CD4-positive, alpha-beta memory T cell (primary cell): Measurements from ENCODE around the gene OSBP2. TPM values are rescaled to one million over a fixed set of nuclear protein-coding genes. Genes with fewer than 3 reads are reported as not detected.
"Not testable (repeated sequence)": the region's sequence is repeated elsewhere in the genome, so short reads cannot be mapped to it uniquely, and the experiment has no call there.

Source experiments
- CTCF ChIA-PET: fragments of 350-600 bp; sonication (Branson Sonifier 250); formaldehyde crosslinking; loops from one replicate; lab custom pipeline; 2021; ENCODE audit warnings: inconsistent platforms; ENCODE audit not compliant: partially characterized antibody; lab: Charles Lee
- POLR2A ChIA-PET: fragments of 350-600 bp; sonication (Branson Sonifier 250); formaldehyde crosslinking; loops from one replicate; lab custom pipeline; 2021; ENCODE audit not compliant: partially characterized antibody; lab: Charles Lee
- DNase-seq, 5 donors: peaks; one replicate each; pipeline versions ENCODE4 v3.0.0 to v3.0.0-alpha.2; 2020 to 2022; ENCODE audit warnings: mixed read lengths in 1 of 5
- H3K27ac ChIP-seq: one replicate; pipeline ENCODE4 v1.7.0; 2013; ENCODE audit warnings: low read depth, low read length
- H3K27me3 ChIP-seq: 2 replicates; pipeline ENCODE4 v1.7.0; 2013; ENCODE audit warnings: mild to moderate bottlenecking, low read length, moderate library complexity; ENCODE audit not compliant: insufficient read depth
- H3K36me3 ChIP-seq: 2 replicates; pipeline ENCODE4 v1.7.0; 2013; ENCODE audit warnings: mild to moderate bottlenecking, low read length, moderate library complexity; ENCODE audit not compliant: insufficient read depth
- H3K4me1 ChIP-seq: 2 replicates; pipeline ENCODE4 v1.7.0; 2013; ENCODE audit warnings: mild to moderate bottlenecking, low read length, moderate library complexity; ENCODE audit not compliant: insufficient read depth
- H3K4me3 ChIP-seq, 2 donors: one replicate each; pipeline ENCODE4 v1.7.0; 2013; ENCODE audit warnings: low read length in 2 of 2, mild to moderate bottlenecking in 1 of 2
- H3K9me3 ChIP-seq, 2 donors: one replicate each; pipeline ENCODE4 v1.7.0; 2013; ENCODE audit warnings: low read length in 2 of 2, control low read depth in 1 of 2; ENCODE audit not compliant: control insufficient read depth in 1 of 2
- H3K27ac Mint-ChIP-seq, 7 donors: one replicate each; pipeline ENCODE4 v1.8.0; 2020 to 2021; ENCODE audit warnings: mixed read lengths in 7 of 7, mild to moderate bottlenecking in 6 of 7, inconsistent platforms in 3 of 7, moderate library complexity in 3 of 7
- H3K27me3 Mint-ChIP-seq, 2 donors: one replicate each; pipeline ENCODE4 v1.8.0; 2020 to 2021; ENCODE audit warnings: mixed read lengths in 2 of 2
- H3K36me3 Mint-ChIP-seq, 2 donors: one replicate each; pipeline ENCODE4 v1.8.0; 2020 to 2021; ENCODE audit warnings: mixed read lengths in 2 of 2, inconsistent platforms in 1 of 2, mild to moderate bottlenecking in 1 of 2
- H3K4me1 Mint-ChIP-seq, 4 donors: one replicate each; pipeline ENCODE4 v1.8.0; 2020 to 2021; ENCODE audit warnings: mixed read lengths in 4 of 4, mild to moderate bottlenecking in 1 of 4
- H3K4me3 Mint-ChIP-seq, 8 donors: one replicate each; pipeline ENCODE4 v1.8.0; 2020 to 2021; ENCODE audit warnings: mixed read lengths in 8 of 8, mild to moderate bottlenecking in 7 of 8, moderate library complexity in 6 of 8, inconsistent platforms in 3 of 8
- H3K9me3 Mint-ChIP-seq, 8 donors: one replicate each; pipeline ENCODE4 v1.8.0; 2020 to 2021; ENCODE audit warnings: mixed read lengths in 8 of 8, mild to moderate bottlenecking in 5 of 8, inconsistent platforms in 3 of 8, moderate library complexity in 1 of 8
- intact Hi-C: fragments of 100-400 bp; cut with micrococcal nuclease; formaldehyde crosslinking; loops from one replicate; pipeline ENCODE4 v1.15.1; 2023
- polyA plus RNA-seq, 2 donors: library from polyadenylated mRNA; unstranded; fragments of 300-500 nt; fragmentation: Illumina TruSeq; gene quantifications; one replicate each; pipeline ENCODE4 v1.2.3, GENCODE V29; 2021
- total RNA-seq, 2 experiments: library from RNA; stranded (reverse); gene quantifications; one replicate each; pipeline ENCODE4 v1.2.3, GENCODE V29; 2021

OSBP2 gene
- total and polyA plus RNA-seq, 4 experiments from 2014 or later = 0.39 to 1.3 (median 0.74) TPM

- no peaks in the 10 kb centered on the region for H3K4me1 Mint-ChIP-seq
- H3K27me3 Mint-ChIP-seq = peaks cover 0 to 2% of the 10 kb centered on the region in 2 donors
- H3K36me3 Mint-ChIP-seq = no peaks in the 10 kb centered on the region
- no peak overlapping the region for H3K27ac Mint-ChIP-seq
- intact Hi-C loops = no loop called here
- POLR2A ChIA-PET = no interaction called here
- no peaks in the 10 kb centered on the region for H3K9me3 ChIP-seq
- H3K4me3 ChIP-seq = no peak overlapping the region
- no peak overlapping the region for H3K27ac ChIP-seq
- CTCF ChIA-PET = no interaction called here
- H3K36me3 ChIP-seq = no peaks in the 10 kb centered on the region
- H3K27me3 ChIP-seq = no peaks in the 10 kb centered on the region
- DNase-seq = no peak
- H3K4me1 ChIP-seq = no peaks in the 10 kb centered on the region
- H3K9me3 Mint-ChIP-seq = no peaks in the 10 kb centered on the region
- H3K4me3 Mint-ChIP-seq = no peak overlapping the region
These were observed 79.2 kb downstream of the OSBP2 start for GRCh38 chr22:30773919-30774318.

- peaks cover 0 to 2% of the 10 kb centered on the region in 2 donors for H3K27me3 Mint-ChIP-seq
- Histone ChIP-seq H3K27me3 (no peaks in the 10 kb centered on the region), H3K36me3 (no peaks in the 10 kb centered on the region), H3K27ac (no peak overlapping the region), H3K4me1 (no peaks in the 10 kb centered on the region), H3K9me3 (no peaks in the 10 kb centered on the region), H3K4me3 (no peak overlapping the region)
- no peaks in the 10 kb centered on the region for H3K9me3 Mint-ChIP-seq
- no peak overlapping the region for H3K27ac Mint-ChIP-seq
- intact Hi-C loops = no loop called here
- no peaks in the 10 kb centered on the region for H3K36me3 Mint-ChIP-seq
- DNase-seq = no peak
- POLR2A ChIA-PET = no interaction called here
- CTCF ChIA-PET = no interaction called here
- H3K4me1 Mint-ChIP-seq = no peaks in the 10 kb centered on the region
- H3K4me3 Mint-ChIP-seq = no peak overlapping the region
These were observed 79.9 kb downstream of the OSBP2 start for GRCh38 chr22:30774566-30774965.

- ChIA-PET CTCF (no interaction called here), POLR2A (no interaction called here)
- H3K9me3 Mint-ChIP-seq = no peaks in the 10 kb centered on the region
- no peaks in the 10 kb centered on the region for H3K36me3 ChIP-seq
- H3K4me3 Mint-ChIP-seq = no peak overlapping the region
- H3K27me3 Mint-ChIP-seq = peaks cover 0 to 2% of the 10 kb centered on the region in 2 donors
- H3K4me3 ChIP-seq = no peak overlapping the region
- H3K4me1 Mint-ChIP-seq = peaks cover 0 to 2% (median under 1%) of the 10 kb centered on the region in 4 donors
- H3K4me1 ChIP-seq = no peaks in the 10 kb centered on the region
- intact Hi-C loops = no loop called here
- no peak overlapping the region for H3K27ac ChIP-seq
- no peaks in the 10 kb centered on the region for H3K36me3 Mint-ChIP-seq
- no peaks in the 10 kb centered on the region for H3K9me3 ChIP-seq
- DNase-seq = no peak
- no peaks in the 10 kb centered on the region for H3K27me3 ChIP-seq
- no peak overlapping the region for H3K27ac Mint-ChIP-seq
These were observed 81.8 kb downstream of the OSBP2 start for GRCh38 chr22:30776476-30776875.

GRCh38 chr22:30777146-30777545, 82.5 kb downstream of the OSBP2 start:
- H3K36me3 ChIP-seq, intact Hi-C loops, H3K9me3 Mint-ChIP-seq, H3K36me3 Mint-ChIP-seq, H3K4me1 ChIP-seq, POLR2A ChIA-PET, H3K9me3 ChIP-seq, H3K4me1 Mint-ChIP-seq, H3K4me3 ChIP-seq, H3K27me3 ChIP-seq, H3K27ac ChIP-seq, H3K27ac Mint-ChIP-seq, H3K27me3 Mint-ChIP-seq, DNase-seq, H3K4me3 Mint-ChIP-seq: not testable (repeated sequence)
- CTCF ChIA-PET = interaction anchor here (1.0 kb wide), 1 partner anchor 143 kb away, joined by 3 read pairs; no protein-coding TSS in a partner anchor

- Mint-ChIP-seq H3K27me3 (peaks cover 0 to 3% of the 10 kb centered on the region in 2 donors), H3K27ac (no peak overlapping the region), H3K4me1 (peaks cover 0 to 2% (median under 1%) of the 10 kb centered on the region in 4 donors), H3K9me3 (no peaks in the 10 kb centered on the region), H3K36me3 (no peaks in the 10 kb centered on the region), H3K4me3 (peak overlapping the region in 1 of 8 donors; percentile 15)
- H3K9me3 ChIP-seq = no peaks in the 10 kb centered on the region
- no peak overlapping the region for H3K27ac ChIP-seq
- no peaks in the 10 kb centered on the region for H3K27me3 ChIP-seq
- ChIA-PET POLR2A (no interaction called here), CTCF (interaction anchor here (1.0 kb wide), 1 partner anchor 144 kb away, joined by 3 read pairs; no protein-coding TSS in a partner anchor)
- no peak for DNase-seq
- H3K4me3 ChIP-seq = no peak overlapping the region
- intact Hi-C loops = no loop called here
- H3K36me3 ChIP-seq = no peaks in the 10 kb centered on the region
- H3K4me1 ChIP-seq = no peaks in the 10 kb centered on the region
These were observed 82.9 kb downstream of the OSBP2 start for GRCh38 chr22:30777587-30777986.

GRCh38 chr22:30778261-30778660, 83.6 kb downstream of the OSBP2 start:
- Mint-ChIP-seq H3K9me3 (no peaks in the 10 kb centered on the region), H3K36me3 (no peaks in the 10 kb centered on the region), H3K4me3 (no peak overlapping the region), H3K27ac (peak overlapping the region in 1 of 7 donors; percentile 13), H3K4me1 (peaks cover 0 to 2% (median under 1%) of the 10 kb centered on the region in 4 donors), H3K27me3 (peaks cover 0 to 3% of the 10 kb centered on the region in 2 donors)
- POLR2A ChIA-PET = no interaction called here
- CTCF ChIA-PET = interaction anchor here (1.0 kb wide), 1 partner anchor 144 kb away, joined by 3 read pairs; no protein-coding TSS in a partner anchor
- H3K9me3 ChIP-seq = no peaks in the 10 kb centered on the region
- H3K4me3 ChIP-seq = no peak overlapping the region
- H3K27ac ChIP-seq = no peak overlapping the region
- intact Hi-C loops = no loop called here
- no peaks in the 10 kb centered on the region for H3K27me3 ChIP-seq
- H3K36me3 ChIP-seq = no peaks in the 10 kb centered on the region
- H3K4me1 ChIP-seq = no peaks in the 10 kb centered on the region
- no peak for DNase-seq

GRCh38 chr22:30780026-30780425, 85.4 kb downstream of the OSBP2 start:
- Mint-ChIP-seq H3K27me3 (peaks cover 0 to 3% of the 10 kb centered on the region in 2 donors), H3K9me3 (no peaks in the 10 kb centered on the region), H3K4me1 (peaks cover 0 to 2% (median under 1%) of the 10 kb centered on the region in 4 donors), H3K27ac (no peak overlapping the region), H3K4me3 (no peak overlapping the region), H3K36me3 (no peaks in the 10 kb centered on the region)
- intact Hi-C loops = no loop called here
- CTCF ChIA-PET = no interaction called here
- Histone ChIP-seq H3K4me1 (no peaks in the 10 kb centered on the region), H3K27ac (no peak overlapping the region), H3K9me3 (no peaks in the 10 kb centered on the region), H3K27me3 (no peaks in the 10 kb centered on the region), H3K4me3 (no peak overlapping the region), H3K36me3 (no peaks in the 10 kb centered on the region)
- DNase-seq = no peak
- POLR2A ChIA-PET = no interaction called here
